Measurements from ENCODE around the gene FHL1. TPM values are rescaled to one million over a fixed set of nuclear protein-coding genes. Genes with fewer than 3 reads are reported as not detected.
A peak's percentile ranks its signal among the peaks of the same experiment; 100 is the strongest.

The FHL1 gene
- total RNA-seq, 1 donor from 2014 or later: 70.1 TPM

GRCh38 chrX:136157187-136157586 lies 9.9 kb downstream of the FHL1 start:
- Mint-ChIP-seq H3K4me3 (no peak overlapping the region), H3K27me3 (ENCODE audit: low read depth) (no peaks in the 10 kb centered on the region), H3K9me3 (no peaks in the 10 kb centered on the region)

DNA sequence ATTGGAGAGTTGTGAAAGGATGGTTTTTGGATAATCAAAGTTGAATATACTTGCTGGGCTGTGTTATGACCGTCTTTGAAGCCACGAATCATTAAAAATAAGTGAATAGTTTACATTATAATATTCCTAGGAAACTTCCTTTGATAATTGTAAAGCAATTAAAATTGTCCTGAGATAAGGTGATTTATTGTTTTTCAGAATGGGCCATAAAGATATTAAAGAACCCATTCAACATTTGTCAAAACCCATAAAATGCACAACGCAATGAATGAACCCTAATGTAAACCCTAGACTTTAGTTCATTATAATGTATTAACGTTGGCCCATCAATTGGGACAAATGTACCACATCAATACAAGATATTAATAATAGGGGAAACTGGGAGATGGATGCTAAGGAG lies 11.4 kb downstream of the FHL1 start:
- Mint-ChIP-seq H3K36me3 (ENCODE audit: low read depth) (peaks cover 3% of the 10 kb centered on the region), H3K27me3 (ENCODE audit: low read depth) (peaks cover 2% of the 10 kb centered on the region), H3K9me3 (peaks cover 5% of the 10 kb centered on the region), H3K27ac (ENCODE audit: unreplicated experiment) (no peak overlapping the region), H3K4me1 (no peaks in the 10 kb centered on the region), H3K4me3 (no peak overlapping the region)
- TF ChIP-seq, protein P1, sequence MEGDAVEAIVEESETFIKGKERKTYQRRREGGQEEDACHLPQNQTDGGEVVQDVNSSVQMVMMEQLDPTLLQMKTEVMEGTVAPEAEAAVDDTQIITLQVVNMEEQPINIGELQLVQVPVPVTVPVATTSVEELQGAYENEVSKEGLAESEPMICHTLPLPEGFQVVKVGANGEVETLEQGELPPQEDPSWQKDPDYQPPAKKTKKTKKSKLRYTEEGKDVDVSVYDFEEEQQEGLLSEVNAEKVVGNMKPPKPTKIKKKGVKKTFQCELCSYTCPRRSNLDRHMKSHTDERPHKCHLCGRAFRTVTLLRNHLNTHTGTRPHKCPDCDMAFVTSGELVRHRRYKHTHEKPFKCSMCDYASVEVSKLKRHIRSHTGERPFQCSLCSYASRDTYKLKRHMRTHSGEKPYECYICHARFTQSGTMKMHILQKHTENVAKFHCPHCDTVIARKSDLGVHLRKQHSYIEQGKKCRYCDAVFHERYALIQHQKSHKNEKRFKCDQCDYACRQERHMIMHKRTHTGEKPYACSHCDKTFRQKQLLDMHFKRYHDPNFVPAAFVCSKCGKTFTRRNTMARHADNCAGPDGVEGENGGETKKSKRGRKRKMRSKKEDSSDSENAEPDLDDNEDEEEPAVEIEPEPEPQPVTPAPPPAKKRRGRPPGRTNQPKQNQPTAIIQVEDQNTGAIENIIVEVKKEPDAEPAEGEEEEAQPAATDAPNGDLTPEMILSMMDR (conservative IDR thresholded peaks at IDR 0.05): no peak
- no peak for DNase-seq (ENCODE audit: low read depth, low spot score)

More at GRCh38 chrX:136157187-136157586, 9.9 kb downstream of the FHL1 start:
- Mint-ChIP-seq H3K27ac (ENCODE audit: unreplicated experiment) (no peak overlapping the region), H3K36me3 (ENCODE audit: low read depth) (peaks cover 3% of the 10 kb centered on the region), H3K4me1 (no peaks in the 10 kb centered on the region)
- TF ChIP-seq, protein P1 (conservative IDR thresholded peaks at IDR 0.05): no peak
- DNase-seq (ENCODE audit: low read depth, low spot score): no peak

DNA sequence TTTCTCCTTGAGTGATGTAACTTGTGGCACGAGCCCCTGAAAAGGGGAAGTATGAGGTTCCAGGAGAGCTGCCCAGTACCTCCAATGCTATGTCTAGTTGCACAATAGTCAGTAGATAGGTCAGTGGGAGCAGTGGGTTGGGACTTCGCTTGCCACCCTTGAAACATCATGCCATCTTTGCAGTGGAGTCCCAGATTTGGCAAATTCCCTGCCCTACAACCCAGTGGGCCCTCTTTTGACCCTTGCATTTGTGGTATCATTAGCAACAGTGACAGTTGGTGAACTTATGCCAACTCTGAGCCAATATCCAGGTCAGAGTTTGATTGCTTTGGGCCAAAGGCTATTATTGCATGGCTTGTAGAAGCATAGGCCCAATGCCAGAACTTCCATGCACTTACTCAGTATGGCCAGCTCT lies 12.3 kb downstream of the FHL1 start:
- Mint-ChIP-seq H3K27me3 (ENCODE audit: low read depth) (peaks cover 2% of the 10 kb centered on the region), H3K27ac (ENCODE audit: unreplicated experiment) (no peak overlapping the region)

GRCh38 chrX:136162827-136163570 lies 15.7 kb downstream of the FHL1 start:
- peak; percentile 19 for DNase-seq (ENCODE audit: low read depth, low spot score)
- Mint-ChIP-seq H3K36me3 (ENCODE audit: low read depth) (peaks cover 3% of the 10 kb centered on the region), H3K4me1 (peaks cover 15% of the 10 kb centered on the region), H3K27me3 (ENCODE audit: low read depth) (peaks cover 2% of the 10 kb centered on the region), H3K9me3 (peaks cover 5% of the 10 kb centered on the region), H3K4me3 (no peak overlapping the region), H3K27ac (ENCODE audit: unreplicated experiment) (no peak overlapping the region)
- TF ChIP-seq, protein P1 (conservative IDR thresholded peaks at IDR 0.05): peak; percentile 57

More for the DNA sequence above, 12.3 kb downstream of the FHL1 start:
- Mint-ChIP-seq H3K36me3 (ENCODE audit: low read depth) (peaks cover 3% of the 10 kb centered on the region), H3K4me1 (no peaks in the 10 kb centered on the region), H3K9me3 (peaks cover 5% of the 10 kb centered on the region), H3K4me3 (no peak overlapping the region)
- DNase-seq (ENCODE audit: low read depth, low spot score): no peak
- TF ChIP-seq, protein P1 (conservative IDR thresholded peaks at IDR 0.05): no peak

GRCh38 chrX:136163689-136164088 lies 16.4 kb downstream of the FHL1 start:
- TF ChIP-seq, protein P1 (conservative IDR thresholded peaks at IDR 0.05): no peak
- H3K27me3 Mint-ChIP-seq (ENCODE audit: low read depth): peaks cover 2% of the 10 kb centered on the region
- no peak overlapping the region for H3K4me3 Mint-ChIP-seq
- H3K27ac Mint-ChIP-seq (ENCODE audit: unreplicated experiment): no peak overlapping the region
- H3K9me3 Mint-ChIP-seq: peaks cover 5% of the 10 kb centered on the region
- peaks cover 19% of the 10 kb centered on the region for H3K4me1 Mint-ChIP-seq
- no peak for DNase-seq (ENCODE audit: low read depth, low spot score)
- H3K36me3 Mint-ChIP-seq (ENCODE audit: low read depth): peaks cover 3% of the 10 kb centered on the region

All from neural crest cell (in vitro differentiated cells).